ENCODE data around the gene USP21. TPM values are rescaled to one million over a fixed set of nuclear protein-coding genes. Genes with fewer than 3 reads are reported as not detected.

Gene USP21
- total and polyA plus RNA-seq, 2 of the 8 experiments (the other 6 are each of a cell fraction or from before 2014, with no cell fraction given) = 23.9 to 36.3 TPM

DNA sequence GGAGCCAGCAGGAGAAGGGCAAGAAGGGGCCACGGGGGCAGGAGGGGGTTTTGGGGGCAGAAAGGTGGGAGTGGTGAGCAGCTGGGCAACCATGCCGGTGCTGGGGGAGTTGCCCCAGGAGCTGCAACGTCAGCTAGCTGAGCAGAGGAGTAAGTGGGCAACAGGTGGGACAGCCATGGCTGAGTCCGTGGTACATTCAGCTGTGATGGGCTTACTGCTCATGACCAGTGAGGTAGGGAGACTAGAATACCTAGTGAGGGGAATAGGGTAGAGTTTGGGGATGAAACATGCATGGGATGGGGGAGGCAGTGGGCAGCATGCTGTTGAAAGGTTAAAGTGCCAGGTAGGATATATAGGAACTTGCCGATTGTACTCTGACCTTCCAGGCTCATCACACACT is 2.4 kb downstream of the USP21 start (continued):
- TF ChIP-seq BACH1 (IDR thresholded peaks at IDR 0.05; ENCODE audit: low read length) (no peak), JUND (IDR thresholded peaks at IDR 0.05; ENCODE audit: low read length) (no peak), POLR2A (IDR thresholded peaks at IDR 0.05; ENCODE audit: control extremely low read depth in 1 of 2, low read depth in 2 of 2, low read length in 2 of 2) (no peak), RBBP5 (IDR thresholded peaks at IDR 0.05; ENCODE audit: borderline replicate concordance, low read depth, low read length) (no peak), HDAC2 (IDR thresholded peaks at IDR 0.05; ENCODE audit: borderline replicate concordance in 1 of 2, low read depth in 2 of 2, low read length in 2 of 2) (no peak), EGR1 (IDR thresholded peaks at IDR 0.05; ENCODE audit: borderline replicate concordance, low read depth, low read length) (no peak), GTF2F1 (IDR thresholded peaks at IDR 0.05; ENCODE audit: borderline replicate concordance, low read depth, low read length) (no peak)
